Brain microvascular endothelial cell (primary cell): ENCODE results near the gene TXN2.
"Not testable (repeated sequence)": the region's sequence is repeated elsewhere in the genome, so short reads cannot be mapped to it uniquely, and the experiment has no call there.

Experiments used
- DNase-seq: peaks from one replicate; pipeline ENCODE4 v3.0.0-alpha.2; 2020
- H3K27ac ChIP-seq: fragments of 250-450 bp; sonication (Bioruptor Pico); 2 replicates; pipeline ENCODE4 v1.5.1; 2020; ENCODE audit warnings: mild to moderate bottlenecking, moderate library complexity
- H3K27me3 ChIP-seq: fragments of 250-450 bp; sonication (Bioruptor Pico); replicated peaks from 2 replicates; pipeline ENCODE4 v1.5.1; 2020; ENCODE audit warnings: mild to moderate bottlenecking
- H3K36me3 ChIP-seq: fragments of 250-450 bp; sonication (Bioruptor Pico); replicated peaks from 2 replicates; pipeline ENCODE4 v1.5.1; 2020; ENCODE audit warnings: mild to moderate bottlenecking
- H3K4me3 ChIP-seq: 2 replicates; pipeline ENCODE4 v1.5.1; 2011; ENCODE audit warnings: low read depth, mild to moderate bottlenecking, control low read depth, low read length, moderate library complexity
- CTCF ChIP-seq: IDR thresholded peaks from 2 replicates; pipeline ENCODE4 v1.5.1; 2011; ENCODE audit warnings: low read depth, mild to moderate bottlenecking, moderate library complexity, low read length, control low read depth, inconsistent platforms; ENCODE audit errors: missing control alignments
- in situ Hi-C: cut with HindIII; loops from 2 replicates; pipeline ENCODE4 v1.10.0; 2017; ENCODE audit warnings: low sequenced_read_pairs, low pct_ligation_motif_present

The TXN2 gene

DNA sequence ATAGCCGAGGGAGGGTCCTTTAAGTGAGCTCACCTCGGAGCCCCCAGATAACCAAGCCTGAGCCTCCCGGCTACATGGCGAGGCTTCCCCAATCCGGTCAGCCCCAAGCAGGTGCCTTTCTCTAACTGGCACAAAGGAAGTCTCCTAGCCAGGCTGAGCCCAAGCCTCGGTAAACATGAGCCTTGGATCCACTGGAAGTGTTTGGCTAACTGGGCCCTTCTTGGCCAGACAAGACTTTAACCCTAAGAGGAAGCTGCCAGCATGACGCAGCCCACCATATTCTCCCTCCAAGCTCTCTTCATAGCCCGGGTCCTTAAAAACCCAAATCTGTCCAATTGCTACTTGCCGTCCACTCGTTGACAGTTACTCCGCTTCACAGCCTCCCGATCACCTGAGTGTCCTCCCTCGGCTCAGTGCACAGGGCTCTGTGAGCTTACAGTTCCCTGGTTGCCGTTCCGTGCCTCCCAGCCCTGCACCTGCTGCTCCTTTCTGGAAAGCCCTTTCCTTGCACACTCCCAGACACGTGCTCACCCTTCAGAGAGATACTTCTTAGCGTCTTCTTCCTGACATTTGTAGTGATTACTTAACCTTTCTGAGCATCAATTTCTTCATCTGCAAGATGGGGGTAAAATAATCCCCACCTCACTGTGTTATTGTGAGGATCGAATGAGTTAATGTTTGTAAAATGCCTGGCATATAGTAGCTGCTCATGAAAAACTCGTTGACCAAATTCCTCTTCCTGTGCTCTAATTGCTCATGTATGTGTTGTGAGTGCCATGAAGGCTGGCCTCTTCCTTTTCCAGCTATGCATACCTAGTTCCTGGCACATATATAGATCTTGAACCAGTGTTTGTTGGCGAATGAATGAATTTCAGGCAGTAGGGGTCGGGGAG is 25.6 kb downstream of the TXN2 start:
- no peaks in the 10 kb centered on the region for H3K27me3 ChIP-seq
- no peak overlapping the region for H3K27ac ChIP-seq
- no peaks in the 10 kb centered on the region for H3K36me3 ChIP-seq
- no peak for TF ChIP-seq CTCF
- no peak overlapping the region for H3K4me3 ChIP-seq
- no peak for DNase-seq
- in situ Hi-C loops: loop anchor here (25.0 kb wide), 1 partner anchor 119 kb away; no protein-coding TSS in a partner anchor

DNA sequence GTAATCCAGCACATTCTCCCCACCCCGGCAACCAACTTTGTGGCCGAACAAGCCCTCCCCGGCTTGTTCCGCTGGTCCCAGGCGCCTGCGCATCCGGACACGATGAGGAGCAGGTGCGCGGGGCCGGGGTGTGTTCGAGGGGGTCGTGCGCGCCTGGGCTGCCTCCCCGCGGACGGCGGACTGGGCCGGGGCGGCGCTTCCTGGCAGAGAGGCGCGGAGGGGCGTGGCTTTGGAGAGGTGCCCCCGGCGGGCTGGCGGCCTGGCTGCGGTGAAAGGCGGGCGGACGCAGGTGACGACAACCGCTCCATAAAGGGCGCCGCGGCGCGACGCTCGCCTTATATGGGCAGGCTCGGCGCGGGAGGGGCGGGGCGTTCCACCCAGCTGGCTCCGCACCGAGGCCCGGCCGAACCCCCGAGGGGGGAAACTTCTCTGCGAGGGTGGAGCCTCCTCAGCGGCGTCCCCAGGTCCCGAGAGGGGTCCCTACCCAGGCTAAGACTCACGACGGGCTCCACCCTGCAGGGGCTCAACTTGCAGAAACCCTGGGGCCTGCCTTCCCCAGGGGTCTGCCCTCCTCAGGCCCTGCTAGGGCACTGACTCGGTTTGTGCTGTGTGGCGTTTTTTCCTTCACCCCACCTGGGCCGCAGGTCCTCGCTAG is 26.4 kb downstream of the TXN2 start:
- in situ Hi-C loops: loop anchor here (25.0 kb wide), 1 partner anchor 118 kb away; no protein-coding TSS in a partner anchor
- Histone ChIP-seq H3K36me3 (no peaks in the 10 kb centered on the region), H3K27me3 (no peaks in the 10 kb centered on the region), H3K27ac (no peak overlapping the region), H3K4me3 (peak overlapping the region; percentile 43)
- peak; percentile 62 for DNase-seq
- TF ChIP-seq CTCF: peak; percentile 4

DNA sequence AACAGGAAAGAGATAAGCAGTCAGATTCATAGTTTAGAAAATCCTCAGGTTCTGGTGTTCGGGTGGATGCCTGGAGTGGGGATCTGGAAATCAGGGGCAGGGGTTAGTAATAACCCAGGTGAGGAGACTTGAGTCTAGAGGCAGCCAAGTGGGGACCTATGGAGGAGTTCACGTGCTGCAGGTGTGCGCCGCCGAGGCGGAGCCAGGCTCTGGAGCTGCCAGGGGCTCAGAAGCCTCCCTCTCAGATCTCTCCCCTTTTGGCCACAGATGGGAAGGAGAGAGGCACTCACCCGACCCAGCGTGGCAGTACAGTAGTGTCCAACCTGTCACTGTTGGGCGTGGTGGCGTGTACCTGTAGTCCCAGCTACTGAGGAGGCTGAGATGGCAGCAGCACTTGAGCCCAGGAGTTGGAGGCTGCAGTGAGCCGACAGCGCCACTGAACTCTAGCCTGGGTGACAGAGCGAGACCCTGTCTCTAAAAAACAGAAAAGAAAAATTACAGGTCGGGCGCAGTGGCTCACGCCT is 27.5 kb downstream of the TXN2 start:
- no peaks in the 10 kb centered on the region for H3K36me3 ChIP-seq
- no peak for DNase-seq
- no peak overlapping the region for H3K4me3 ChIP-seq
- no peaks in the 10 kb centered on the region for H3K27me3 ChIP-seq
- in situ Hi-C loops: loop anchor here (25.0 kb wide), 1 partner anchor 117 kb away; no protein-coding TSS in a partner anchor
- no peak overlapping the region for H3K27ac ChIP-seq
- no peak for TF ChIP-seq CTCF

DNA sequence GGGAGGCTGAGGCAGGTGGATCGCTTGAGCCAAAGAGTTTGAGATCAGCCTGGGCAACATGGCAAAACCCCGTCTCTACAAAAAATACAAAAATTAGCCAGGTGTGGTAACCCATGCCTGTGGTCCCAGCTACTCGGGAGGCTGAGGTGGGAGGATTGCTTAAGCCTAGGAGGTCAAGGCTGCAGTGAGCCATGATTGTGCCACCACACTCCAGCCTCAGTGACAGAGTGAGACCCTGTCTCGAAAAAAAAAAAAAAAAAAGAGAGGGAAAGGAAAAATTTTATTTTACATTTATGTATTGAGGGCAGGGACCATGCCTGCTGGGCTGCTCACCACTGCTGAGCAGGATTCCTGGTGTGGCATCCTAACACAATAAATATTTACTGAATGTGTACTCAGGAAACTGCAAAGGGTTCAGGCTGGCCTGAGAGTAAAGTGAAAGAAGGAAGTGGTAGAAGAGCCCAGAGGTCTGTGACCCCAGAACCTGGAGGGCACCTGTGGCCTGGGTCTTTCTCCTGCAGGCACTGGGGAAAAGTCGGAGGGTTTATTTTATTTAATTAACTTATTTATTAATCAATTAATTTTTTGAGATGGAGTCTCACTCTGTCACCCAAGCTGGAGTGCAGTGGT is 28.3 kb downstream of the TXN2 start:
- H3K36me3 ChIP-seq, H3K4me3 ChIP-seq, H3K27ac ChIP-seq, H3K27me3 ChIP-seq, DNase-seq: not testable (repeated sequence)
- in situ Hi-C loops: loop anchor here (25.0 kb wide), 1 partner anchor 116 kb away; no protein-coding TSS in a partner anchor

GRCh38 chr22:36452250-36452977 is 29.0 kb downstream of the TXN2 start:
- TF ChIP-seq CTCF: no peak
- Histone ChIP-seq H3K27ac (no peak overlapping the region), H3K36me3 (no peaks in the 10 kb centered on the region), H3K27me3 (no peaks in the 10 kb centered on the region), H3K4me3 (no peak overlapping the region)
- in situ Hi-C loops: loop anchor here (25.0 kb wide), 1 partner anchor 115 kb away; no protein-coding TSS in a partner anchor
- DNase-seq: no peak

DNA sequence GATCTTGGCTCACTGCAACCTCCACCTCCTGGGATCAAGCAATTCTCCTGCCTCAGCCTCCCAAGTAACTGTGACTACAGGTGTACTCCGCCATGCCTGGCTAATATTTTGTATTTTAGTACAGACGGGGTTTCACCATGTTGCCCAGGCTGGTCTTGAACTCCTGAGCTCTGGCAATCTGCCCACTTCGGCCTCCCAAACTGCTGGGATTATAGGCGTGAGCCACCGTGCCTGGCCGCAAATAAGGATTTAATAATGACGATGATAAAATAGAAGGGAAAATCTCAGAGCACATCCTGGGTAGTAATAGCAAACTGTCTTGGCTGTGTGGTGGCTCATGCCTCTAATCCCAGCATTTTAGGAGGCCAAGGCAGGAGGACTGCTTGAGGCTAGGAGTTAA is 30.5 kb downstream of the TXN2 start:
- not testable (repeated sequence) for H3K27ac ChIP-seq, DNase-seq, H3K4me3 ChIP-seq, H3K27me3 ChIP-seq, H3K36me3 ChIP-seq
- in situ Hi-C loops: loop anchor here (25.0 kb wide), 1 partner anchor 114 kb away; no protein-coding TSS in a partner anchor
